GM20431 (cell line): ENCODE measurements around the gene MRPL44.
"Not testable (repeated sequence)": the region's sequence is repeated elsewhere in the genome, so short reads cannot be mapped to it uniquely, and the experiment has no call there.

Experiments used
- in situ Hi-C: fragments of 300-500 bp; cut with MseI, MboI; formaldehyde crosslinking; loops from one replicate; pipeline ENCODE4 v1.15.0; 2020; ENCODE audit warnings: low sequenced_read_pairs; ENCODE audit not compliant: unreplicated experiment

MRPL44 gene

DNA sequence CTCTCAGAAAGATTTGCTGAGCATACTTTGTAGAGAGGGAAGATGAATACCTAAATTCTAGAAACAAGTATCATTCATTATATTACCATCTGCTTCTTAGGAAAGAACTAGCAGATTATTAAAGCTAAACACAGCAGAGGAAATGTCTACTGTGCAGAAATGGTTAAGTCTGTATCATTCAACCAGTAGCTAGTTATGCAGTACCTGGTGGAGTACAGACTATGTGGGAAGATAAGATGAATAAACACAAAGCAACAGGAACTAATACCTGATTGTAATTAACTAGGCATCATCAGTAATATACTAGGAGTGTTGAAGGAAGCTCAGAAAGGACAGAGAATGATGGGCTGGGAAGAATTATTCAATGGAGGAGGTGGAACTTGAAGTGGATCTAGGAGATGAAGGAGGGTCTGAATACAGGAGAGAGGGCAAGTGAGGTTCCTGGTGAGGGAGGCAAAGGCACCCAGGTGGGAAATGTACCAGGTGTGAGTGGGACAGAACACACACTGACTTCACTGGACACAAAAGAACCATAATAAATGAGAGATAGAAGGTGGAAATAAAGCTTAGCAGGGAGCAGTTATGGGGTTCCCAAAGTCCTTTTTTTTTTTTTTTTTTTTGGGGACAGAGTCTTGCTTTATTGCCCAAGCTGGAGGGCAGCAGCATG is 21.7 kb upstream of the MRPL44 start:
- in situ Hi-C loops = no loop called here

DNA sequence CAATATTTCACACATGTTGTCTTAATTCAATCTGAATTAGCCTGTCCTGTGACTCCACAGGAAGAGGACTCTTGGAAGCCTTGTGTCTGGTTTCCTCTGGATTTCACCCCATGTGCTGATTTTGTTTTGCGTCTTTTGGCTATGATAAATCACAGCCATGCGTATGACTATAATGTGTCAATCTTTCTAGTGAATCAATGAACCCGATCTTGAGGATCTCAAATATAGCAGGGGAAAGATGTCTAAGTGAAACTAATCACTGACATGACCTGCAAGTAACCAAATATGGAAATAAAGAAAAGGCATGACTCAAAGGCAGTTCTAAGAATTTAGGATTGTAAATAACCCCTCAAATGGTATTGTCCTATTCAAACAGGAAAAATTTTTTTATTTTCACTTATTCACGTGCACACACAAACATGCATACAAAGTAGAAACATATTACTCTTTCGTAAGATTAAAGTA is 20.4 kb upstream of the MRPL44 start:
- in situ Hi-C loops = no loop called here

- in situ Hi-C loops = no loop called here
These were observed 19.7 kb upstream of the MRPL44 start for GRCh38 chr2:223937535-223937934.

- in situ Hi-C loops = not testable (repeated sequence)
These were observed 17.8 kb upstream of the MRPL44 start for GRCh38 chr2:223939438-223939837.

- in situ Hi-C loops = no loop called here
These were observed 15.5 kb upstream of the MRPL44 start for GRCh38 chr2:223941579-223942277.

DNA sequence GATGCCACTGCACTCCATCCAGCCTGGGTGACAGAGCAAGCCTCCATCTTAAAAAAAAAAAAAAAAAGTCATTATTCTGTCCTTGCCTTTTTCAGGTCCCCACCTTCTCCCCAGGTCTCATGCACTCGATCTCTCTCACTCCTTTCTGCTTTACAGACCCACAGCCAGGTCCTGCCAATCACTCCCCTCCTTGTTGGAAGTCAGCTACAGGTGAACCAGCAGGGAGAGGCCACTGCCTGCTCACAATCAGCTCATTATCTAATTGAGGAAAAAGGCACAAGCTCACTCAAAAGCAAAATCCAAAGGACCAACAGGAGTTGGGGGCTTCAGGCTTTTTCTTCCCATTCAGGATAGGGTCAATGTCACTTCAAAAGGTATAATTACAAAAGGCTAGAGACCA is 14.1 kb upstream of the MRPL44 start:
- in situ Hi-C loops = no loop called here

GRCh38 chr2:223943561-223944008 is 13.7 kb upstream of the MRPL44 start:
- in situ Hi-C loops = no loop called here

- in situ Hi-C loops = no loop called here
These were observed 13.0 kb upstream of the MRPL44 start for GRCh38 chr2:223944166-223944702.

DNA sequence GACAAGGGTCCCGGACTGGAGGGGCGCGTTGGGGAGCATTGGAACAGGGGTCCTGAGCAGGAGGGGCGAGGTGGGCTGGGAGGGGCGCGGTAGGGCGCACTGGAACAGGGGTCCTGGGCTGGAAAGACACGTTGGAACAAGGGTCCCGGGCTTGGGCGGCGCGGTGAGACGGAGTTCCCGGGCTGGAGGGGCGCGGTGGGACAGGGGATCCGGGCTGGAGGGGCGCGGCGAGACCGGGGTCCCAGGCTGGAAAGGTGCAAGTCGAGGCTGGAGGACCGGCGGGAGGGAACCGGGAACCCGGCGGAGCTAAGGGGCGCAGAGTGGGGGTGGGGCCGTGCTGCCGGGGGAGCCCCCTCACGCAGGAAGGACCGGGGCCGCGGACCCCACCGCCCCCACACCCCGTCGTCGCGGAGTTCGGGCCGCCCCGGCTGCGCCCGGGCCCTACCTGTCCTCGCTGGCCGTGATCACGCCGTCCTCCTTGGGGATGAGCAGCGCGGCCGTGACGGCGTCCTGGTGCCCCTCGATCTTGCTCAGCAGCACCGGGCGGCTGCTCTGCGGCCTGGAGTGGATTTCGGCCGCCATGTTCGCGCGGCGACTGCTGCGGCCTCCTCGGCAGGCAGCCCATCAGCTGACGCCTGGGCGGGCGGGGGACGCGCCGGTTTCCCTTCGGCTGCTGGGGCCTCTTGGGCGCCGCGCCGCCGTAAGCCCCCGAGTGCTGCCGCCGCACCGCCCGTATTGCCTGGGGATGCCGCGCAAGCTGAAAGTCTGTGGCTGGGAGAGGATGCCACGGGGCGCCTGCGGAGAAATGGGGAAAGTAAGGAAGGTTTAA is 12.3 kb upstream of the MRPL44 start, which contains the start of gene WDFY1:
Gene WDFY1 (minus strand): TSS at position 633 of the 829 bp plus-strand sequence. CDS start 51 bp downstream, at position 582.
- in situ Hi-C loops = no loop called here

DNA sequence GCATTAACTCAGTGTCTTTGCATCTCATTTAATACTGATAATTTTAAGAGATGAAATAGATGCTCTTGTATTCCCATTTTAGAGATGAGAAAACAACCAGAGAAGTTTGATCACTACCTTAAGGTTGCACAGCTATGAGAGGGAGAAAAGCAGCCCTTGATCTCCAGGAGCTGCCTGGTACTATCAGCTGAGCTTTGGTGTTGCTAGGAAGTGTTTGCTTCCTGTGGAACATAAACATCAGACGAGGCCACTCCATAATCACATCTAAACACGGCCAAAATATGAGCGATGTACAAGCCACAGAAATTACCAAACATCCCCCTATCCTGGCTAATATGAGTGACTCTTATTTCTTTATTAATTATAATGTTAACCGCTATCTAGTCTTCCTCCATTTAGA is 11.5 kb upstream of the MRPL44 start:
- in situ Hi-C loops = no loop called here

DNA sequence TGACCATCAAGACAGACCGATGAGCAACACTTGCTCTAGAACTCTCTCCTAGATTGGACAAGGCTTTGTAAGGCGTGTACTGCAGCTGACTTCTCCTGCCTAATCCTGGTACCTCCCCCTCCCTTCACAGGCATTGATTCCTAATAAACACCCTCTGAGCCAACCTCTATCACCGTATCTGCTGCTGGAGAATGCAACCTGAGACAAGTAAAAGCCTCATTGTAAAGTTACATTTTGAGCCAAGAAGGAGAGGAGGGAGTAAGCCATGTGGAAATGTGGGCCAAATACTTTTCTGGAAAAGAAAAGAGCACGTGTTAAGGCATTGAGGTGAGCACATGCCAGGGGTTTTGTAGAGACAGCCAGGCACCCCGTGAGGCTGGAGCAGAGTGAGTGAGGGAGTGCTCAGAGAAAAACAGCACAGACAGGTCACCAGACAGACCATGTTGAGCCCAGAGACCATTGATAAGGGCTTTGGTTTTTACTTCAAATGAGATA is 9.5 kb upstream of the MRPL44 start:
- in situ Hi-C loops = no loop called here

DNA sequence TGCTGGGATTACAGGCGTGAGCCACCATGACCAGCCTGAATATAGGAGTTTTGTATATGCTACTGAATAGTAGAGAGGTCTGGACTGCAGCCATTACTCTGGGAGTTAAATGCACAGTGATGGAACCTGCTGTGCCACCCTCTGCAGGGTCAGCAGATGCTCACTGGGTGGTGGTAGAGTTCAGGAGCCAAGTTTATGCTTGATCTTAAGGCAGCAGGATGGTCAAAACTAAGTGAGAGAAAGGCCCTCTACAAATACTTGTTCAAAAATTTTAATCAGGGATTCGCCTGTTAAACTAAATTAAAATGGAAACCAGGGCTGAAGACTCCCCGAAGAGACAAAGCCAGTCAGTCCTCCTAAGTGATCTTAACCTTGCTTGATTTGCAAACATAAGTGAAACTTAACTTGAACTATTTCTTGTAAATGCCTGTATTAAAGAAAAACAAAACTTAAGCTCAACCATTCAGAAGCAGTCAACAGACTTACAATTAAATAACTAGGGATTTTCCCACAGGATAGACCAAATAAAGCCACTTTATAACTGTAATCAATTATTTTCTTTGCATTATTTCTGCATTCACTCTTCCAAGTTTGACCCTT is 7.9 kb upstream of the MRPL44 start:
- in situ Hi-C loops = no loop called here

GRCh38 chr2:223950448-223951347 is 6.6 kb upstream of the MRPL44 start:
- in situ Hi-C loops = no loop called here

- in situ Hi-C loops = no loop called here
These were observed 4.8 kb upstream of the MRPL44 start for GRCh38 chr2:223952280-223952968.

GRCh38 chr2:223954401-223954800 is 2.9 kb upstream of the MRPL44 start:
- in situ Hi-C loops = no loop called here

- in situ Hi-C loops = no loop called here
These were observed 963 bp upstream of the MRPL44 start for GRCh38 chr2:223956300-223956699.

GRCh38 chr2:223959688-223960087 is 2.4 kb downstream of the MRPL44 start:
- in situ Hi-C loops = no loop called here

GRCh38 chr2:223967981-223968380 is 10.7 kb downstream of the MRPL44 start:
- in situ Hi-C loops = no loop called here
